HL-60 (cell line): ENCODE measurements around the gene UBE2QL1.

Experiments
- DNase-seq, 2 experiments: peaks; one replicate each; pipeline ENCODE4 v3.0.0-alpha.2; 2010 to 2020; ENCODE audit warnings: low read depth in 1 of 2, low spot score in 1 of 2
- H3K27ac ChIP-seq: fragments of 250-450 bp; sonication (Bioruptor Pico); replicated peaks from 2 replicates; pipeline ENCODE4 v1.5.1; 2020; ENCODE audit warnings: mild to moderate bottlenecking, moderate library complexity
- H3K27me3 ChIP-seq: fragments of 250-450 bp; sonication (Bioruptor Pico); 2 replicates; pipeline ENCODE4 v1.5.1; 2021; ENCODE audit warnings: mild to moderate bottlenecking, moderate library complexity; ENCODE audit not compliant: insufficient read depth, poor library complexity, severe bottlenecking
- H3K4me3 ChIP-seq: replicated peaks from 2 replicates; pipeline ENCODE4 v1.5.1; 2011; ENCODE audit warnings: mild to moderate bottlenecking, control low read depth, low read length; ENCODE audit not compliant: insufficient read depth
- CTCF ChIP-seq: IDR thresholded peaks from one replicate; pipeline ENCODE4 v1.5.1; 2011; ENCODE audit warnings: low read length, control low read depth, inconsistent platforms; ENCODE audit not compliant: insufficient read depth
- GABPA ChIP-seq: IDR thresholded peaks from 2 replicates; pipeline ENCODE4 v1.6.1; 2012; ENCODE audit warnings: low read depth
- POLR2AphosphoS5 ChIP-seq: IDR thresholded peaks from 2 replicates; pipeline ENCODE4 v1.6.1; 2012; ENCODE audit warnings: low read depth
- REST ChIP-seq: IDR thresholded peaks from 2 replicates; pipeline ENCODE4 v1.6.1; 2012; ENCODE audit warnings: low read depth; ENCODE audit not compliant: insufficient replicate concordance
- SPI1 ChIP-seq: IDR thresholded peaks from 2 replicates; pipeline ENCODE4 v1.6.1; 2012; ENCODE audit warnings: low read depth, mild to moderate bottlenecking, borderline replicate concordance

UBE2QL1 gene

GRCh38 chr5:6496207-6496584 lies 47.5 kb downstream of the UBE2QL1 start:
- Histone ChIP-seq H3K27me3 (no peaks in the 10 kb centered on the region), H3K4me3 (no peak overlapping the region), H3K27ac (no peak overlapping the region)
- TF ChIP-seq GABPA (no peak), SPI1 (no peak), CTCF (no peak), POLR2AphosphoS5 (no peak), REST (no peak)
- DNase-seq, result no peak

GRCh38 chr5:6496636-6497035 lies 48.0 kb downstream of the UBE2QL1 start:
- no peak overlapping the region for H3K4me3 ChIP-seq
- no peak overlapping the region for H3K27ac ChIP-seq
- no peak for TF ChIP-seq SPI1
- TF ChIP-seq GABPA, result no peak
- no peak for TF ChIP-seq POLR2AphosphoS5
- no peak for TF ChIP-seq CTCF
- no peak for TF ChIP-seq REST
- no peak for DNase-seq
- H3K27me3 ChIP-seq, result no peaks in the 10 kb centered on the region

- no peak for DNase-seq
- TF ChIP-seq CTCF, result no peak
- TF ChIP-seq GABPA, result no peak
- no peak for TF ChIP-seq REST
- TF ChIP-seq POLR2AphosphoS5, result no peak
- no peak for TF ChIP-seq SPI1
- Histone ChIP-seq H3K27ac (no peak overlapping the region), H3K27me3 (no peaks in the 10 kb centered on the region), H3K4me3 (no peak overlapping the region)
Measured at GRCh38 chr5:6497262-6497661, 48.6 kb downstream of the UBE2QL1 start.
